ENCODE data around the gene GPC6.

GPC6 gene

GRCh38 chr13:93956426-93956825 lies 729.8 kb downstream of the GPC6 start:
- H3K4me3 ChIP-seq (ENCODE audit: low read depth, low read length): no peak overlapping the region
- TF ChIP-seq, protein P1, sequence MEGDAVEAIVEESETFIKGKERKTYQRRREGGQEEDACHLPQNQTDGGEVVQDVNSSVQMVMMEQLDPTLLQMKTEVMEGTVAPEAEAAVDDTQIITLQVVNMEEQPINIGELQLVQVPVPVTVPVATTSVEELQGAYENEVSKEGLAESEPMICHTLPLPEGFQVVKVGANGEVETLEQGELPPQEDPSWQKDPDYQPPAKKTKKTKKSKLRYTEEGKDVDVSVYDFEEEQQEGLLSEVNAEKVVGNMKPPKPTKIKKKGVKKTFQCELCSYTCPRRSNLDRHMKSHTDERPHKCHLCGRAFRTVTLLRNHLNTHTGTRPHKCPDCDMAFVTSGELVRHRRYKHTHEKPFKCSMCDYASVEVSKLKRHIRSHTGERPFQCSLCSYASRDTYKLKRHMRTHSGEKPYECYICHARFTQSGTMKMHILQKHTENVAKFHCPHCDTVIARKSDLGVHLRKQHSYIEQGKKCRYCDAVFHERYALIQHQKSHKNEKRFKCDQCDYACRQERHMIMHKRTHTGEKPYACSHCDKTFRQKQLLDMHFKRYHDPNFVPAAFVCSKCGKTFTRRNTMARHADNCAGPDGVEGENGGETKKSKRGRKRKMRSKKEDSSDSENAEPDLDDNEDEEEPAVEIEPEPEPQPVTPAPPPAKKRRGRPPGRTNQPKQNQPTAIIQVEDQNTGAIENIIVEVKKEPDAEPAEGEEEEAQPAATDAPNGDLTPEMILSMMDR (IDR thresholded peaks at IDR 0.05; ENCODE audit: low read depth, low read length): no peak

DNA sequence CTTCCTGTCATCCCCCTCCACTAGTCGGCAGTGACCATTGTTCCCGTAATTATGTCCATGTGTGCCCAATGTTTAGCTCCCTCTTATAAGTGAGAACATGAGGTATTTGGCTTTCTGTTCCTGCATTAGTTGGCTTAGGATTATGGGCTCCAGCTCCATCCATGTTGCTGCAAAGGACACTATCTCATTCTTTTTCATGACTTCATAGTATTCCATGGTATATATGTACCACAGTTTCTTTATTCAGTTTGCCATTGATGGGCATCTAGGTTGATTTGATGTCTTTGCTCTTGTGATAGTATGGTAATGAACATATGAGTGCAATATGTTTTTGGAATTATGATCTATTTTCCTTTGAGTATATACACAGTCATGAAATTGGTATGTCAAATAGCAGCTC lies 730.8 kb downstream of the GPC6 start:
- TF ChIP-seq, protein P1 (IDR thresholded peaks at IDR 0.05; ENCODE audit: low read depth, low read length): no peak
- no peak overlapping the region for H3K4me3 ChIP-seq (ENCODE audit: low read depth, low read length)

DNA sequence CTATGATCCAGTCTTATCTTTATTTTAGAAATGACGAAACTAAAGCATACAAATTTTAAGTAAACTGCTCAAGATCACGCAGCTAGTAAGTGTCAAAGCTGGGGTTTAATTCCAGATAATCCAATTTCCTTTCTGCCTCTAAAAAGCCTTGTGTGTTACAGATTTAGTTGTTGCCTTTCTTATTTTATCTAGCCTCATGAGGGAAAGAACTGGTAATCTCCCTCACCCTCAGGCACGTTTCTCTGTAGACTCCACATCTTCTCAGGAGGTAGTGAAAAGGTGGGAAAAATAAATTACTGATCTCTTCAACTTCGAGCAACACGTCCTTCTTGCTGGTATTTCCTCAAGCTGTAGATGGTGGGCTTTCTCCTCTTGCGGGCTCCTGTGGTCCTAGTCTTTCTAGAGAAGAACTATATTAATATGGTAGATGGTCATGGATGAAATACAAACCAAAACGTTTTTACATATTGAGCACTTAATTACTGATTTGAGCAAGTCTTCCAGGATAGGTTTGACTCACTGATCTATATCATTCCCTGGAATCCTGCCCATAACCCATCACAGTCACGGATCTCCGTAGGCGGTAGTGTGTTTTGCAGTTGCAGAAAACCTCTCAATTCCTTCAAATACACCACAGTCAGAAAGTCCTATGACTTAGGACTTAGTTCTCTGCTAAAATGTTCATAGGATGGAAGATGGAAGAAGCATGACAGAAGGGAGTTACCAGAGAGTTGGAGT lies 733.4 kb downstream of the GPC6 start:
- TF ChIP-seq, protein P1 (IDR thresholded peaks at IDR 0.05; ENCODE audit: low read depth, low read length): no peak
- no peak overlapping the region for H3K4me3 ChIP-seq (ENCODE audit: low read depth, low read length)

DNA sequence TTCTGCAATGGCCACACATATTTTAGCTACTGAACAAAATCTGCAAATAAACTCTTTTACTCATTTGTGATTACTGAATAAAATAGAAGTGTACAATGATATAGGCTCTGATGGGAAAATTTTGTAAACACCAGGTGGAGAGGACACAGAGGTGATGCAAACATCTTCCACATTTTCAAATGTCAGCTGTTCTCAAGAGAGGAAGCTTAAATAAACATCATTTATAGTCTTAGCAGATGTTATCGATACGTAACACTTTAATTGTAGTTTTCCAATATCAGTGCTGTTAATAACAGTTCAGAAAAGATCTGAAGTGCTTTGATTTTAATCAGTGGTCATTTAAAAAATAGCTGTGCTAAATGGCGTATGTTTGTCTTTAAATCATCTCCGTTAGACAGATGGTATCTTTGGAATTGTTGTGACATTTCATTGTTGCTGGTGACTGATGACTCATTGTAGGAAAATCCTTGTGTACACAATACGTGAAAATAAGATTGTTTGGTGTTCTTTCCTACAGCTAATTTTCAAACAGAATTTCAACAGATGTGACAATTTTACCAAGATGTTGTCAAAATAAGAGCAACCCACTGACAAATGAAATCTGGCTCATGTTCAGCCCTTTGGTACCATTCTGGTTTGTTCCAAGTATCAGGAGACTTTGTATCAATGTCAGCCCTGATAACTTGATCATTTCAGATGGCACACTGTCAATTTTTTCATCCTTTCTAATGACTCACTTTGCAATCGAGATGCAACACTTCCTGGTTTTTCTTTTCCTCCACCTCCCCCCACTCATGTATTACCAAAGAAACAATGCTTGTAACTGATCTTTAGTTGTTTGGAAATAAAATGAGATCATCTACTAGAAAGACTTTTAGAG lies 736.9 kb downstream of the GPC6 start:
- TF ChIP-seq, protein P1 (IDR thresholded peaks at IDR 0.05; ENCODE audit: low read depth, low read length): no peak
- no peak overlapping the region for H3K4me3 ChIP-seq (ENCODE audit: low read depth, low read length)

GRCh38 chr13:93964146-93964512 lies 737.5 kb downstream of the GPC6 start:
- no peak overlapping the region for H3K4me3 ChIP-seq (ENCODE audit: low read depth, low read length)
- TF ChIP-seq, protein P1 (IDR thresholded peaks at IDR 0.05; ENCODE audit: low read depth, low read length): no peak

DNA sequence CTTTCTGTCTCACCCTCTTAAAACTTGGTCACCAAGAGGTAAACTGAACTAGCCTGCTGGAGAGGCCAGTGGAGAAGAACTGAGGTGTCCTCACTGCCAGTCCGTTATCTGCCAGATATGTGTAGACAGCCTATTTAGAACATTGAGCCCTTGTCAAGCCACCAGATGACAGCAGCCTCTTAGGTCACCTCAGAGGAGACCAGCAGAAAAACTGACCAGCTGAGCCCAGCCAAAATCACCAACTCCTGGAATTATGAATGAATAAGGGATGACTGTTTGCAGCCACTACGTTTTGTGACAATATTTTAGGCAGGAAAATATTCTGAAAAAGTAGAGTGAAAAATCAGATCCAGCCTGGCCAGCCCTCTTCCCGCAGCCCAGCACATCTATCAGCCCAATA lies 739.0 kb downstream of the GPC6 start:
- H3K4me3 ChIP-seq (ENCODE audit: low read depth, low read length): no peak overlapping the region
- TF ChIP-seq, protein P1 (IDR thresholded peaks at IDR 0.05; ENCODE audit: low read depth, low read length): no peak

All from WI38 (cell line).